ENCODE data around the gene CABLES1.

CABLES1 gene

DNA sequence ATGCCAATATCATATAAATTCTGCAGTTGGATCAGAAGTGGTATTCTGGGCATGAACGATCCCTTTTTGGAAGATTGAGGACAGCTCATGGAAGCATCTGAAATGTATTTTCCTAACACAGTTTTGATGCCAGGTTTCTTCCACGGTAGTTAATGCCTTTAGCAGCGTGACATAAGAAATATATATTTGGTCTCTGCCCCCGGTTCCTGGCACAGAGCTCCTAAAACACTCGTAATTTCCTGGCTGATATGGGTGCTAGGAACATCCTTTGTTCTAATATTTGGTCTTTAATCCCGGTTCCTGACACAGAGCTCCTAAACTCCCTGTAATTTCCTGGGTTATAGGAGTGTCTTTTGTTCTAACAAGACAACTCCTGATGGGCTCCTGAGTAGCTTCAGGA, 8.2 kb upstream of the CABLES1 start:
- DNase-seq (ENCODE audit: low read depth, low spot score) = no peak
- in situ Hi-C loops (cut with HindIII; ENCODE audit: low sequenced_read_pairs) = no loop called here
- H3K4me3 ChIP-seq (ENCODE audit: low read depth, low read length) = no peak overlapping the region
- TF ChIP-seq, protein P1, sequence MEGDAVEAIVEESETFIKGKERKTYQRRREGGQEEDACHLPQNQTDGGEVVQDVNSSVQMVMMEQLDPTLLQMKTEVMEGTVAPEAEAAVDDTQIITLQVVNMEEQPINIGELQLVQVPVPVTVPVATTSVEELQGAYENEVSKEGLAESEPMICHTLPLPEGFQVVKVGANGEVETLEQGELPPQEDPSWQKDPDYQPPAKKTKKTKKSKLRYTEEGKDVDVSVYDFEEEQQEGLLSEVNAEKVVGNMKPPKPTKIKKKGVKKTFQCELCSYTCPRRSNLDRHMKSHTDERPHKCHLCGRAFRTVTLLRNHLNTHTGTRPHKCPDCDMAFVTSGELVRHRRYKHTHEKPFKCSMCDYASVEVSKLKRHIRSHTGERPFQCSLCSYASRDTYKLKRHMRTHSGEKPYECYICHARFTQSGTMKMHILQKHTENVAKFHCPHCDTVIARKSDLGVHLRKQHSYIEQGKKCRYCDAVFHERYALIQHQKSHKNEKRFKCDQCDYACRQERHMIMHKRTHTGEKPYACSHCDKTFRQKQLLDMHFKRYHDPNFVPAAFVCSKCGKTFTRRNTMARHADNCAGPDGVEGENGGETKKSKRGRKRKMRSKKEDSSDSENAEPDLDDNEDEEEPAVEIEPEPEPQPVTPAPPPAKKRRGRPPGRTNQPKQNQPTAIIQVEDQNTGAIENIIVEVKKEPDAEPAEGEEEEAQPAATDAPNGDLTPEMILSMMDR (IDR thresholded peaks at IDR 0.05; ENCODE audit: low read depth, low read length) = no peak

DNA sequence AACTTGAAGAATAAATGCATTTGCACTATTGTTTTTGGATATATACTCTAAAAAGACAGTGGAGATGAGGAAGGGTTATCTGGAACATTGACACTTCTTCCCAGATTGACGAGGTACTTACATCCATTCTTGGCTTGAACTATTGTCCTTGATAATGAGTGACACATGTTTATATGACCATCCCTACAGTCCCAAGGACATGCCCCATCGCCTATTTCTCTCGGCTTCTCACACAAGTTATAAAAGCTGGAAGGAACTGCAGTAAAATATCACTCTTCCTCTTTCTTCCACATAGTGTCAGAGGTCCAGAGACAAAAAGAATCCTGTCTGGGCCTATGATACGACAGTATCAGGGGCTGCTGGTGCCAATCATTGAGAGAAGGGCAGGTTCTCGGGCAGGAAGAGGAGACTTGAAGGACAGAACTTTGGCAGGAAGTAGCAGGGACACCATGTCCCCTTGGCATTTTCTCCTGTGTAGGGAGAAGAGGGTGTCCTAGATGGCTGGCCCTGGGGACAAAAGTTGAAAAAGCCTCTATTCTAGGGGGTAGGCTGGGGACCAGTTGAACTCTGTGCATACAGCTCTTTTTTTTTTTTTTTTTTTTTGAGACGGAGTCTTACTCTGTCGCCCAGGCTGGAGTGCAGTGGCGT, 5.8 kb upstream of the CABLES1 start:
- TF ChIP-seq, protein P1 (IDR thresholded peaks at IDR 0.05; ENCODE audit: low read depth, low read length) = no peak
- in situ Hi-C loops (cut with HindIII; ENCODE audit: low sequenced_read_pairs) = no loop called here

GRCh38 chr18:23131693-23132319, 3.5 kb upstream of the CABLES1 start:
- DNase-seq (ENCODE audit: low read depth, low spot score) = peak; percentile 82

More for the DNA sequence above, 5.8 kb upstream of the CABLES1 start:
- no peak overlapping the region for H3K4me3 ChIP-seq (ENCODE audit: low read depth, low read length)
- no peak for DNase-seq (ENCODE audit: low read depth, low spot score)

DNA sequence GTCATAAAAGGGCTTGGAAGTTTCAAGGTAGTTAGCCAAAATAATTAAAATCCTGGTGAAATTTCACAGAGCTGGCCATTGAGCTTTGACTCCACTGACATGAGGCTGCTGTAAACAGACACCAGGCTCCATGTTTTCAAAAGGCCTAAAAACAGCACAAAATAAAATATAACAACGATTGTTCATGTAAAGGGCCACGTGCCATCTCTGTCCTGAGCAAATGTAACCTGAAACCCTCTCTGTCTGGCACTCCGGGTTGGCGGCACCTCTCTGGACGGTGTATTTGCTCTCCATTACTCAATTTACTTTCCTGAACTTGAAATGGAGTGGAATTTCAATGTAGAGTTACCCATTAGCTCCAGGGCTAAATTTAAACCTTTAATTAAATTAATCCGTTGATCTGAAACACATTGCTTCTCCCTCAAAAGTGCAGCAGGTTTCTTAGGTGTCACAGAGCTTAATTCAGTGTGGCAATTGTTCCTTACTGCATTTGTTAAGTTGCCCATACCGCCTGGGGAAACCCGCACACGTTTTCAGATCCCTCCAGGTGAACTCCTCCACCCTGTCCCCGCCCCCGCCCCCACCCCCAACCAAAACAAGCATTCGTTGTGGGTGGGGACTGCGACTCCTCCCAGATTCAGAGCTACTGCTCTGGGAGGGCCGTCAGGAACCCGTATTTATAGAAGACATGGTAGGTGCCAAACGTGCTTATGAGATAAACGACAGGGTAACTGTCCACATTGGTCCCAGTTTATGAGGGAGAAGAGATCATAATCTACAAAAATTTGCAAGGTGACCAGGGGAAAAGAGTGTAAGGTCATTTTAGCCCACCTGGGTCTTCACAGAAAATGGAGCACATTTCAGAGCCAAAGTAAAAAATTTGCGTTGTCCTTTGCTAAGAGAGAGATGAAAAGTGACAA, 1.2 kb upstream of the CABLES1 start:
- TF ChIP-seq, protein P1 (IDR thresholded peaks at IDR 0.05; ENCODE audit: low read depth, low read length) = no peak
- no peak for DNase-seq (ENCODE audit: low read depth, low spot score)
- in situ Hi-C loops (cut with HindIII; ENCODE audit: low sequenced_read_pairs) = no loop called here
- peak overlapping the region; percentile 71 for H3K4me3 ChIP-seq (ENCODE audit: low read depth, low read length)

More at GRCh38 chr18:23131693-23132319, 3.5 kb upstream of the CABLES1 start:
- no peak overlapping the region for H3K4me3 ChIP-seq (ENCODE audit: low read depth, low read length)
- TF ChIP-seq, protein P1 (IDR thresholded peaks at IDR 0.05; ENCODE audit: low read depth, low read length) = peak; percentile 64
- in situ Hi-C loops (cut with HindIII; ENCODE audit: low sequenced_read_pairs) = no loop called here

DNA sequence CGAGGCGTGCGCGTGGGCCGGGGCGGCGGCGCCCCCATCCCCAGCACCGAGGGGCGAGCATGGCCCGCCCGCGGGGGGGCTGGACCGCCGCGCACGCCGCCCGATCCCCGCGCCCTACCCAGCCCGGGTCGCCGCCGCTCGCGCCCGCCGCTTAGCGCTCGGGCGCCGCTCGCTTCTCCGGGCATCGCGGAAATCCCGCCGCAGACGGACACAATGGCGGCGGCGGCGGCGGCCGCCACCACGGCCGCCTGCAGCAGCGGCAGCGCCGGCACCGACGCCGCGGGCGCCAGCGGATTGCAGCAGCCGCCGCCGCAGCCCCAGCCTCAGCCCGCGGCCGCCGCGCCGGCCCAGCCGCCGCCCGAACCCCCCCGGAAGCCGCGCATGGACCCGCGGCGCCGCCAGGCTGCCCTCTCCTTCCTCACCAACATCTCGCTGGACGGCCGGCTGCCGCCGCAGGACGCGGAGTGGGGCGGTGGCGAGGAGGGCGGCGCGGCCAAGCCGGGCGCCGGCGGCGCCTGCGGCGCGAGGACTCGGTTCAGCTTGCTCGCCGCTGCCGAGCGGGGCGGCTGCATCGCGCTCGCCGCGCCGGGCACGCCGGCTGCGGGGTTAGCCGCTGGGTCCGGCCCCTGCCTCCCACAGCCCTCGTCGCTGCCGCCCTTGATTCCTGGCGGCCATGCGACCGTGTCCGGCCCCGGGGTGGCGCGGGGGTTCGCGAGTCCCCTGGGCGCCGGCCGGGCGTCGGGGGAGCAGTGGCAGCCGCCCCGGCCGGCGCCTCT, 453 bp downstream of the CABLES1 start:
- peak overlapping the region; percentile 71 for H3K4me3 ChIP-seq (ENCODE audit: low read depth, low read length)
- in situ Hi-C loops (cut with HindIII; ENCODE audit: low sequenced_read_pairs) = no loop called here
- TF ChIP-seq, protein P1 (IDR thresholded peaks at IDR 0.05; ENCODE audit: low read depth, low read length) = no peak
- no peak for DNase-seq (ENCODE audit: low read depth, low spot score)
